Stimulated activated CD8-positive, alpha-beta memory T cell treated with anti-CD3 and anti-CD28 coated beads, Interleukin-4, amount 100 ng/mL, for 24 hours (primary cell): ENCODE measurements around the gene WDR91.

ENCODE experiments used
- DNase-seq: peaks from one replicate; pipeline ENCODE4 v3.0.0-alpha.2; 2020; ENCODE audit warnings: low read depth

WDR91 gene

DNA sequence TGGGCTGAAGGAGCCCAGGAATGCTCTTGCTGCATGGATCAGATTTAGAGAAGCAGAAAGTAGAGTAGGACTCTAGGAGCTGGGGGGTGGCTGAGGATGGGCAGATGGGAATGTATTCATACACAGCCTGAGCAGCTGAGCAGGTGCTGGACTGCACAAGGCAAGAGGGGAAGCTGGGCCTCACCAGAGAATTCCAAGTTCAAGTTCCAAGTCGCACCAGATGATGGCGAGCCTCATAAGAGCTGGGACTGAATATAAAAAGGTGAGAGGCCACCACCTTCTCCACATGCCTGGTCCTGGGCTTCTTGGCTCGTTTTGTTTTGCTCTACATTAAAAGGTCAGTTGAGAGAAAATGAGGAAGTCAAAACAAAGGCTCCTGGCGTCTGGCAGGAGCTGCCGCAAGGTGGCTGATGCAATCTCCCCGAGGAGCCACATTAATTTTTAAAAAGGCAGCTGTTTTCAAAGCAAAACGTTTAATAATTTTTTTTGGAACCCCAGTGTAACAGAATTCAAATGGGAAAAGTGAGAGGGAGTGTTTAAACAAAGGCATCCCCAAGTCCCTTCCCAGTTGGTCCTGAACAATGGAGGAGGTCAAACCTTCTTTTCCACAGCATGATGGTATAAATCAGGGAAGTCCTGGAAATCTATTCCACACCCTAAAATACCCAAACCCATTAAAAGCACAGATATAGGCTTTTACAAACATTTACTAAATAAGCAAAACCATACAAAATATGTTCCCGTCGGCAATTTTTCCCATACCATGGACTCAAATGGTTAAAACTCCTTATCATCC lies 50.3 kb downstream of the WDR91 start:
- no peak for DNase-seq

DNA sequence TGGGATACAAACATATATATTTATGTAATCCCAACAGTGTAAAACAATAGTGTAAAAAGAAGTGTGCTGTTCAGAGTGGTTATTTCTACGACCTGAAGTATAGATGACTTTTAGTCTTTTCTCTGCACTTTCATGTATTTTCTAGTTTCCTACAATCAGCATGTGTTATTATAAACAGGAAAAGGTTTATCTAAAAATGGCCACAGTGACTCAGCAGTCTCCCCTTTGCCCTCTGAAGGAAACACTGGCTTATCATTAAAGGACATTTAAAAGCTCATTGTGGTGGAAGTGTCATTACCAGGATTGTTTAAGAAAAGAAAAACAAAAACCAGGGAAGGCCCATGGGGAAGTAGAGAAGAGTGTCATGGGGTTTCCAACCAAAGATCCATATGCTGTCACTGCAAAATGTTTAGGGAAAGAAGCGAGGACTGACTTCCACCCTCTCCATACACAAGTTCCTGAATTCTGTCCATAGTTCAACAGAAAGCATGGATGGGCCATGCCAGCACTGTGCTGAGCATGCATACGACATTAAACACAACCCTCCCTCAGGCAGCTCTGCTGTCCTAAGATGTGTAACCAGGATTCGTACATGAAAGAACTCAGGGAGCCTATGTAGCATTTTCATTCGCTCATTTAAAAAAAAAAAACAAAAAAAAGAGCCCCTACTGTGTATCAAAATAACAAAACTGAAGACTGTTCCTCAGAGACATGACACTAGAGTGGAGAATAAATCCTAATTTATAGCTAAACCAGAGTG lies 51.0 kb downstream of the WDR91 start:
- no peak for DNase-seq

DNA sequence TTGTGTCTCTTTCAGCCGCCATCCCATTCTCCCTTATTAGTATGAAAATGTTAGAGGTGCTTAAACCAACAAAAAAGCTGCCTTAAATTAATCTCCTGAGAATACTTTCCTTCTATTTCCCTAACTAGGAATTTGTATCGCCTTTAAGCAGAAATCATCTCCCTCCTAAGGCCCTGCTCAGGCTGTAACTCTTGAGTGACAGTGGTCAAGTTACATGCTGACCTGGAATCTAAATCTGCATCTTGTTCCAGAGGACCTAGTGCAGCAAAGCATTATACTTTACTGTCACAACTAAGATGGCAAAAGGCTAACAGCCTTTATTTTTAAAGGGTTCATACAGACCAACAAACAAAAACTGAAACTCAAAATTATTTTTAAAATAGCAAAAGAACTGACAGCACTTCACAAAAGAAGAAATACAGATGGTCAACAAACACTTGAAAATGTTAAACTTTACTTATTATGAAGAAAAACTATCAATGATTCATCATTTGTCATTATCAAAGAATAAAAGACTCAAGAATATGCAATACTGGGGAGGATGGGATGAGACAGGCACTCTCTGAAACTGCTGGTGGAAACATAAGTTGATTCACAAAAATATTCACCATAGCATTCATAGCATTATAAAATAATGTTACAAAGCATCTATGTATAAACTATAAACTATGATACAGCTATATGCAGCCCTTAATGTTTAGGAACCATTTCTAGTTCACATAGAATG lies 51.8 kb downstream of the WDR91 start:
- DNase-seq = no peak

DNA sequence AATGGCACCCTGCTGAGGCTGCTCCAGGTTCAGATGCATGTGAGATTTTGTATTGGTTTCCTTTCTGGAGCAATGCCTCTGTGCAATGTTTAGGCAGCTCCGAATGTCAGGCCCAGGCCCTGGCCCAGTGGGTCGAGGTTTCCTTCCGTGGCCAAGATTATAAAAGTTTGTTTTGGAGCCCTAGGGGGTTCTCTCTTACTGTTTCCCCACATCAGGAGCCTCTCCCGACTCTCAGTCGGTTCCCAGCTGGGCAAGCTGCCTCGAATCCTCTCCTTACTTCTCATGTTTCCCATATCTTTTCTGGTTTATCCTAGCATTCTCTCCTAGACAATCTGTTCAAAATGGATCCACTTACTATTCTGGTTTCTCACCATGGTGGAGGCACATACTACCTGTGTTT lies 52.5 kb downstream of the WDR91 start:
- DNase-seq = no peak

DNA sequence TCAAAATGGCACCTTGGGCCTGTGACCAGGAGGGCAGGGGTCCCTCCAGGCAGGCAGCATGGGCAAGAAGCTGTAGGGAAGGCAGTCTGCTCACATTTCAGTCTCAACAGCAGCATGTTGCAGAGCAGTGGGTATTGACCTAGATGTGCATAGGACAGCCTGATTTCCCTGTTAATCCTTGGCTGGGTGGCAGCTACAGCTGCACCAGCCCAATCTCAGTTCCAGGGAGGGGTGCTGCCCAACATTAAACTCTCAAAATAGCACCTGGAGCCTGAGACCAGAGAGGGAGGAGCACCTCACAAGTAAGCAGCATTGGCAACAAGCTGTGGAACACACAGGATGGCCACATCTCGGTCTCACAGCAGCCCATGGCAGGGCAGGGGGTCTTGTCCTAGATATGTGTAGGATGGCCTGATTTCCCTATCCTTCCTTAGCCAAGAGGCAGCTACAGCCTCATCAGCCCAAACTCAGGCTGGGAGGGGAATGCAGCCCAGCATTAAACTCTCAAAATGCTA lies 53.1 kb downstream of the WDR91 start:
- DNase-seq = no peak

DNA sequence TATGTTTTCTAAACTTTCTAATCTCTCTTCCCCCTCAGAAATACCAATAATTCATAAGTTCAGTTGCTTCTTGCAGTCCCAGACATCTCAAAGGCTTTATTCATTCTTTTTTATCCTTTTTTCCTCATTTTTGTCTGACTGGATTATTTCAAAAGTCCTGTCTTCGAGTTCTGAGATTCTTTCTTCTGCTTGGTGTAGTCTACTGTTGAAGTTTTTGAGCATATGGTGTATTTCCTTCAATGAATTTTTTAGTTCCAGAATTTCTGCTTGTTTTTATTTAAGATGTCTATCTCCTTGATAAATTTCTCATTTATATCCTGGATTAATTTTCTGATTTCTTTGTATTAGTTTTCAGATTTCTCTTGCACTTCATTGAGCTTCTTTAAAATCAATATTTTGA lies 55.0 kb downstream of the WDR91 start:
- DNase-seq = no peak

DNA sequence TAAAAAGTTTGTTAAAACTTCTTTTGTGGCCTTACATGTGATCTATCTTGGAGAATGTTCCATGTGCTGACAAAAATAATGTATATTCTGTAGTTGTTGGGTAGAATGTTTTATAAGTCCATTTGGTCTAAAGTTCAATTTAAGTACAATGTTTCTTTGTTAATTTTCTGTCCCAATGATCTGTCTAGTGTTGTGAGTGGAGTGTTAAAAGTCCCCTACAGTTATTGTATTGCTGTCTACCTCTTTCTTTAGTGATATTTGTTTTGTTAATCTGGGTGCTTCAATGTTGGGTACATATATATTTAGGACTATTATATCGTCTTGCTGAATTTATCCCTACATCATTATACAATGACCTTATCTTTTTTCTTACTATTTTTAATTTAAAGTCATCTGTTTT lies 56.6 kb downstream of the WDR91 start:
- DNase-seq = no peak

DNA sequence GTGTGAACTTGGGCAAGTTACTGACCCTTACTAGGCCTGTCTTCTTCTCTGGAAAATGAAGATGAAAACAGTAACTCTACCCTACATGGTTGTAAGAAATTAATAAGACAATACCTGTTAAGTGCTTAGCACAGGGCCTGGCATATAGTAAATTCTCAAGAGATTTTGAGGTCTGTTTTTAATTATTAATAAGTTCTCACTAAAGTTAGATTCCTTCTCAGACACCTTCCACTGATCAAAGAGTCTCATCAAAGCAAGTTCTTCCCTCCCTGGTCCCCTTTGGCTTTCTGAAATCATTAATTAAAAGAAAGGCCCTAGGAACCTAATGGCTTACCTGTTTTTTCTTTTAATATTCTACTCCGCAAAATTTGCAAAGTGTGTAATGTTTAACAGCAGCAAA lies 58.9 kb downstream of the WDR91 start:
- DNase-seq = no peak

DNA sequence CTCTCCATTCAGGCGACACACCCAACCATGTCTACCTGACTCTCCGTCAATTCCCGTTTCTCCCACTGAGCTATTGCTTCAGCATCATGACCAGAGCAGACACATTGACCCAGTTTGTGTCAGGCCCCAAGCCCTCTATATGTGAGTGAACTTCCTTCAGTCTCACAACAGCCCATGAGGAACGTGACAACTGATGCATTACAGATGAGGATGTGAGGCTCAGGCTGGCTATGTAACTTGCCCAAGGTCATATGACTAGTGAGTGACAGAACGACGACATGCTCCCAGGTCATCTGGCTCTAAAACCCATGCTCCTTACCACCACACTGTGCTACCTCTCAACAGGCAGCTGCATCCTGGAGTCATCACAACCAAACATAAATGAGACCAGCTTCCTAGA lies 59.8 kb downstream of the WDR91 start:
- no peak for DNase-seq

DNA sequence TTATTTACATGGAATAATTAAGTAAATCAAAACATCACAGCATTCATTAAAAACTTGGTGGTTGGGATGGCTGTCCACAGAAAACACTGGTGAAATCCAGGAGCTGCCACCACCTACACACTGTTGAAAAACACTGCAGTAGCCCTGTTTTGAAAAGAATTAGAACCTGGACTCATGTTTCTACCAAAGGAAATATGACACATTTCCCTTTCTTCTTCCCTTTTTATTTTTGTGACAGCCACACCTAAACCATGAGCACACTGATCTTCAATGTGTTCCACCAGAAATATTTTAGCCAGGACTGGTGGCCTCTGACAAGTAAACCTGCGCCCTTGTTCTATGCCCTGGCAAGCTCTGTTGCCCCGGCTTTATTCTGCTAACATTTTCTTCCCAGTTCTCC lies 60.2 kb downstream of the WDR91 start:
- no peak for DNase-seq

DNA sequence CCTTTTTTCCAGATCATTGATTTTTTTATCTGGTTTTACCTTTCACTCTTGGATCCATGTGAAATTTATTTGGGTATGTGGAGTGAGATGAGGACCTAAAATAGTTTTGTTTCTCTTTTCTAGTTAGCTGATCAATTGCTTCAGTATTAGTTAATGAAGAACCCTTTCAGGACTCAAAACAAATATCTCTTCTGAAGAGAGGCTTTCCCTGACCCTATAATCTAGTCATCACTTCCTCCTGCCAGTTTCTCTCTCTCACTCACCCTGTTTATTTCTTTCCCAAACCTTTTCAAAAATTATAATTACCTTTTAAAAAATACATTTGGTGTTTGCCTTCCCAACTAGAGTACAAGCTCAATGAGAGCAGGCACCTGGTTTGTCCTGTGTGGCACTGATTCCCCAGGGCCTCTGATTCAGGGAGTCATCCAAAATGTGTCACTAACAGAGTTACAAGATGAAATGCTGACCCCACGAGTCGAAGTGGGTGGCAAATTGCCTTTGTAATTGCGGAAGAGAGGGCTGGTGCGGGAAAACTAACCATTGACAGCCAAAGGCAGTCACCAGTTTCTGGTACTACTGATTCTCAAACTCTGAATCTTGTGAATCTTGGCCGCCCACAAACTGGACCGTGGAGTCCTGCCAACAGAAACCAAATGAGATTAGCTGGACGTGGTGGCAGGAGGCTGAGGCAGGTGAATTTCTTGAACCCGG lies 61.1 kb downstream of the WDR91 start:
- DNase-seq = no peak

DNA sequence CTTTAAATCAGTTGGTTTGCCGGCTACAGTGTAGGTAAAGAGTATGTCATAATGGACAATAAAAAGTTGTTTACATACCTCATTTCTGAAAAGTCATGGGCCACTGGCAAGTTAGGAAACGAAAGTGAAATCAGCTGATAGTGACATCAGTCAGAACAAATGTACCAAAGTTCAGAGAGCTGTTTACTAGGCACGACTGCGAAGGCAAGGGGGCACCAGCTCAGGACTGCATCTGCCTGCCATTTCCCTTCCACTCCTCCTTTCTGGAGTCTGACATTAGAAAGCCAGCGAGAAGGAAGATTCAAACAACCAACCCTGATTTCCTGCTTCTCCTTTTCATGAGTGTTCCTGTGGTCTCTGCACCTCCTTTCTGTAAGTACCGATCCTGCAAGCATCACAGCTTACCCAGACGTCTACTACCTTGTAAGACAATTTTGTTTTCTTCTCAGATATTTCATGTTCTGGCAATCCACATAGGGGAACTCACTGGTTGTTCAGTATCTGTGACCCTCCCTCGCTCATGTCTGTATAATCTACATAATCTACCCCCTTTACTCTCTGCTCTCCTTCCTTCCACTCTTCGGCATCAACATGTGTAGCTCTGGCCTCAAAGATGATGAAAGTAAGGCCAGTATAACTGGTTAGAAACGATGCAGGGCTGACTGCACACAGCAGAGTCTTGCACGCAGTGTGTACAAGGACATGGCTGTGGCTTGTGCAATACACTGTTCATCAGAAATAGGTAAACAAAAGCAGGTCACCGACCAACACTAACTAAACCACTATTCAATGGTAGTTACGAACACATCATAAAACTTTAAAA lies 63.2 kb downstream of the WDR91 start, which contains the start of gene TMEM140:
Gene TMEM140 (plus strand): TSS at position 174 of the 823 bp plus-strand sequence. CDS start 16,370 bp downstream, outside the sequence.
- no peak for DNase-seq

DNA sequence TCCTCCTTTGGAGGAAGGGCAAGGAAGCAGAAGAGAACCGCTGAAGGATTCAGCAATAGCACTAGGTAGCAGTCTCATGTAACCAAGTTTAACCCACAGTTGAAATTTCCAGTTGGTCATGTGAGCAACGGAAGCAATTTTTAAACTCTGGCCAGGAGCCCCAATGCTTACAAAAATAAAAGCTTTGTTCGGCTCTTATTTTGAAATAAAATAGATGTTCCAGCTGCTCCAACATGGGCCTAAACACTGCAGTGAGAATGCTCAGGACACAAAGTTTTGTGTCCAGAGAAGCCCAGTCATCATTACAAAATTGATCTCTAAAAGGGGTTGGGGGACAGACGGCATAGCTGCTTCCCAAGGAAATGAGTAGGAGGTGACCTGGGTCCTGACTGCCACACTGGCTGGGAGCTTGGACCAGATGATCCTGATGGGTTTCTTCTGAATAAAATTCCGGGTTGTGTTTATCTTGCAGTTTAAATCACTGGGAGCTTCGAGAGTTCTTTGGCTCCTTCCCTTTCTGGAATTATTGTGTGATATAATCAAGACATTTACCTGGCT lies 63.9 kb downstream of the WDR91 start:
- DNase-seq = no peak

DNA sequence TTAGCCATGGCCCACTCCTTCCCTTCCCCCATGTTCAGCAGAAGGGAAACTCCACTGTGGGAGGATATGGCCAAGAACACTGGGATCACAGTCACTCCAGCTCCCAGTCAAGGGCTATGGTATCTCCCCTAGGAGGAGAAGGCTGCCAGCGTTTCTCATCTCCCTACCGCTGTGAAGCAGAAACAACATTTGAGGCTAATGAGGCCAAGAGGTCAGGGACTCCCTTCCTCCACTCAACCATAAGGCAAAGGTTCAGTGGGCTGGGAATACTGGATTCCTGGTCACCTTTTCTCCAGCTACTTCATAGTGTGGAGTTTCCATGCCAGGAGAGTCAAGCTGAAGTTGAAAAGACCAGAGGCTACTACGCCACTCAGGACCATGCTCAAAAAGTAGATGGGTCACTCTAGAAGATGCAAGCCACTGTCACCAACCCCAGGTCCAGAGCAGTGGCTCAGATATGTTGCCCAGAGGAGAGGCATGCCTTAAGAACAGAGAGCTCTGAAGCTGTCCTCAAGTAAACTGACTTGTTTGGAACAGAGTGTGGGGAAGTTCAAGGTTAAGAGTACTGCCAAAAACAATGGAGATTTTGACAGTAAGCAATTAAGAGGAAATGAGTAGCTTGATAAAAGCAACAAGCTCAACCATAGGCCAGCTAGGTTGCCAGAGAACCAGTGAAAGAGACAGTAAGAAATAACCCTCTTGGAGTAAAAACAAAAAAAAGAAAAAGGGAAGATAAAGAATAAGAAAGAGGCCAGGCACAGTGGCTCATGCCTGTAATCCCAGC lies 67.2 kb downstream of the WDR91 start:
- no peak for DNase-seq
